ENCODE data around the gene SUPT16H. TPM values are rescaled to one million over a fixed set of nuclear protein-coding genes. Genes with fewer than 3 reads are reported as not detected.

SUPT16H gene
- total RNA-seq, 4 donors from 2014 or later, result 54.0 to 86.5 (median 60.3) TPM

DNA sequence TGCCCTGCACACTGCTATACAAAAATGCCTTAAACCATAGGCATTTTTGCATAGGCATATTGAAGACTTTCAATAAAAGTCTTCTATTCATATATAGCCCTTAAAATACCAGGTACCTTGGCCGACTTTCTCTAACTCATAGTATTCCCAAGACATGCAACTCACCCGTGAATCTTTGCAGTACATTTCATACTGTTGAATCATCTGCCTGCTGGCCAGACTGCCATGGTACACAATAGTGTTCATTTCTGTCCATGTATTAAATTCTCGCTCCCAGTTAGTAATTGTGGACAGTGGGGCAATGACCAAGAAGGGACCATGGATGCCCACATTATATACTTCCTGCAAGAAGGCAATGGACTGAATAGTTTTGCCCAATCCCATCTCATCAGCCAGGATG lies 24.3 kb upstream of the SUPT16H start:
- ATAC-seq (ENCODE audit: low FRiP score) (no peak), DNase-seq (ENCODE audit: low spot score) (no peak)
- TF ChIP-seq, protein P1, sequence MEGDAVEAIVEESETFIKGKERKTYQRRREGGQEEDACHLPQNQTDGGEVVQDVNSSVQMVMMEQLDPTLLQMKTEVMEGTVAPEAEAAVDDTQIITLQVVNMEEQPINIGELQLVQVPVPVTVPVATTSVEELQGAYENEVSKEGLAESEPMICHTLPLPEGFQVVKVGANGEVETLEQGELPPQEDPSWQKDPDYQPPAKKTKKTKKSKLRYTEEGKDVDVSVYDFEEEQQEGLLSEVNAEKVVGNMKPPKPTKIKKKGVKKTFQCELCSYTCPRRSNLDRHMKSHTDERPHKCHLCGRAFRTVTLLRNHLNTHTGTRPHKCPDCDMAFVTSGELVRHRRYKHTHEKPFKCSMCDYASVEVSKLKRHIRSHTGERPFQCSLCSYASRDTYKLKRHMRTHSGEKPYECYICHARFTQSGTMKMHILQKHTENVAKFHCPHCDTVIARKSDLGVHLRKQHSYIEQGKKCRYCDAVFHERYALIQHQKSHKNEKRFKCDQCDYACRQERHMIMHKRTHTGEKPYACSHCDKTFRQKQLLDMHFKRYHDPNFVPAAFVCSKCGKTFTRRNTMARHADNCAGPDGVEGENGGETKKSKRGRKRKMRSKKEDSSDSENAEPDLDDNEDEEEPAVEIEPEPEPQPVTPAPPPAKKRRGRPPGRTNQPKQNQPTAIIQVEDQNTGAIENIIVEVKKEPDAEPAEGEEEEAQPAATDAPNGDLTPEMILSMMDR (IDR thresholded peaks at IDR 0.05), result no peak

- TF ChIP-seq, protein P1 (IDR thresholded peaks at IDR 0.05), result no peak
- ATAC-seq (ENCODE audit: low FRiP score) (no peak), DNase-seq (ENCODE audit: low spot score) (no peak)
Observed at GRCh38 chr14:21406213-21406612, 22.4 kb upstream of the SUPT16H start.

DNA sequence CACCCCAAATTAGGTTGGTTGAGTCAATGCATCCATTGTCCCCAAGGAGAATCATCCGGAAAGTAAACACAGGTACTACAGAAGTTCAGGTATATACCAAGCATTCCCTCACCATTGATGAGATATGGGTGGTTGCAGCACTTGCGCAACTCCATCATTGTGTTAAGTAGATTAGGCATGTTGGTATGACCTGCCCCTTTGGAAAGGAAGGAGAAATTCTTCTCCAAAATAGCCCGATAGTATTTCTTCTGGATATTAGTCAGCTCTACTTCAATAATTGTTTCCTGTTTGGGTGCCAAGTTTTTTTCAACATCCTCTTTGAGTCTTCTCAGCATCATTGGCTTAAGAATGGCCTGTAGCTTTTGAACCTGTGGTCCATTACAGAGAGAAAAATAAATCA lies 21.3 kb upstream of the SUPT16H start:
- no peak for ATAC-seq (ENCODE audit: low FRiP score)
- TF ChIP-seq, protein P1 (IDR thresholded peaks at IDR 0.05), result no peak

GRCh38 chr14:21399311-21399870 lies 15.6 kb upstream of the SUPT16H start:
- ATAC-seq (ENCODE audit: low FRiP score) (no peak), DNase-seq (ENCODE audit: low spot score) (no peak)
- TF ChIP-seq, protein P1 (IDR thresholded peaks at IDR 0.05), result no peak

More for the DNA sequence above, 21.3 kb upstream of the SUPT16H start:
- DNase-seq (ENCODE audit: low spot score), result no peak

DNA sequence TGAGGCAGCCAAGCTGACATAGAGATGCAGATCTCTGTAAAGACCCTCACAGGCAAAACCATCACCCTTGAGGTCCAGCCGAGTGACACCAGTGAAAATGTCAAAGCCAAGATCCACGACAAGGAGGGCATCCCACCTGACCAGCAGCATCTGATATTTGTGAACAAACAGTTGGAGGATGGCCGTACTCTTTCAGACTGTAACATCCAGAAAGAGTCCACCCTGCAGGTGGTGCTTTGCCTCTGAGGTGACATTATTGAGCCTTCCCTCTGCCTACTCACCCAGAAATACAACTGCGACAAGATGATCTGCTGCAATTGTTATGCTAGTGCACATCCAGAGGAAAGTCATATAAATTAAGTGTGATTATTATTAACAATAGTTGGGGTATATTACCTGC lies 15.1 kb upstream of the SUPT16H start:
- DNase-seq (ENCODE audit: low spot score), result no peak
- no peak for ATAC-seq (ENCODE audit: low FRiP score)

GRCh38 chr14:21395450-21395849 lies 11.6 kb upstream of the SUPT16H start:
- TF ChIP-seq, protein P1 (IDR thresholded peaks at IDR 0.05), result no peak
- DNase-seq (ENCODE audit: low spot score), result no peak
- ATAC-seq (ENCODE audit: low FRiP score), result no peak

More for the DNA sequence above, 15.1 kb upstream of the SUPT16H start:
- TF ChIP-seq, protein P1 (IDR thresholded peaks at IDR 0.05), result no peak

DNA sequence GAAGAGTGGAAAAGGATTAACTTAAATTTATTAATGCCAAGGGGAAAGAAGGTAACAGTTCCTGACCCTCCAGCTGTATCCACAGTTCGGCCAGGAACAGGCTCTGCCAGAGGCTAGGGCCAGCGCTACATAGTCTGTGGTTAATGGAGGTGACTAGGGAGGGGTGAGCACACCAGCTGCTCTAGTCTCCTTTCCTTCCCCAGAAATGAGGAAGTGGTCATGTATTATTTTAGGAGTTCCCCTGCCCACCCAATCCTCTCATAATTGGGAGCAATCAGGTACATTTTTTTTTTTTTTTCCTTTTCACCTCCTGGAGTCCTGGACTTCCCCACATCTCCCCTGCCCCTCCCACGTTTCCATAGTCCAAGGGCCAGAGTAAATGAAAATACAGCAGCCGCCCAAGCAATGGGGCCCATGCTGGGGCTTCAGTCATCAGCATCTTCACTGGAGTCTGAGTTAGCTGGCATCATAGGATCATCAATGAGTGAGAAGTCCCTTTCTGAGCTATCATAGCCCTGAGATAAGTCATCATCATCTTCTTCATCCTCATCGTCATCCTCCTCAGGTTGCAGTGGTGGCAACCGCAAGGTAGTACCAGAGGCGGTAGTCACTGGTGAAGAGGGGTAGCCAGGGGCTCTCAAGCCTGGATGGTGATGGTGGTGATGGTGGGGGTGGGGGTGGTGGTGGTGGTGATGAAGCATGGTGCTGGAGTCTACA lies 1.5 kb upstream of the SUPT16H start:
- TF ChIP-seq, protein P1 (IDR thresholded peaks at IDR 0.05), result no peak
- ATAC-seq (ENCODE audit: low FRiP score) (no peak), DNase-seq (ENCODE audit: low spot score) (no peak)

All from omental fat pad (tissue), 4 donors.